RWPE1 (cell line): ENCODE data around the gene XAGE3.

Experiments
- CTCF ChIA-PET: fragments of 350-600 bp; sonication (Branson Sonifier 250); formaldehyde crosslinking; extraction: SDS; loops from one replicate; lab custom pipeline; 2021; lab: Yijun Ruan, JAX
- POLR2A ChIA-PET: fragments of 400-600 bp; formaldehyde crosslinking; extraction: SDS; loops from one replicate; lab custom pipeline; 2020; ENCODE audit warnings: antibody characterized with exemption; ENCODE audit not compliant: low non-redundant PET; lab: Yijun Ruan, JAX
- DNase-seq: peaks from one replicate; pipeline ENCODE4 v3.0.0; 2012; ENCODE audit warnings: low spot score
- H3K27ac ChIP-seq: fragments of 450-650 bp; 2 replicates; pipeline ENCODE4 v1.5.1; 2017
- TF ChIP-seq, protein P1 (sequence below): fragments of 450-650 bp; conservative IDR thresholded peaks from 2 replicates; pipeline ENCODE4 v1.5.1; 2017; ENCODE audit warnings: low read depth, mild to moderate bottlenecking

The XAGE3 gene

DNA sequence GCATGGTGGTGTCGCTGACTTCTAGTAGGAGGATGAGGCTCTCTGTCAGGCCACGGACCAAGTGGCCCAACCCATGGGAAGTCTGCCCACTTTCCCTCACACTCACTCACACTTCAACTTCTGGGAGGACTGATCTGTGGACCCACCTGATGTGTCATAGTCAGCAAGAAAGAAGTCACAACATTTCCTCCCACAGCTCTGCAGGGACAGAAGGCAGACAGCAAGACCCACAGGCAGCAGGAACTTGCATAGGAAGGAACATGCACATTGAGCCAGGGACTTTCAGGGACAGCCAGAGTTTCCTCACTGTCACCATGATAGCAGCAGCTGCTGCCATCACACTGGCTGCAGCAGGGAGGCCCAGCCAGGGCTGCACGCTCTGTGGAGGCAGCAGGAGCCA lies 37.3 kb downstream of the XAGE3 start:
- no peak overlapping the region for H3K27ac ChIP-seq
- no peak for DNase-seq
- ChIA-PET POLR2A (no interaction called here), CTCF (no interaction called here)
- TF ChIP-seq, protein P1, sequence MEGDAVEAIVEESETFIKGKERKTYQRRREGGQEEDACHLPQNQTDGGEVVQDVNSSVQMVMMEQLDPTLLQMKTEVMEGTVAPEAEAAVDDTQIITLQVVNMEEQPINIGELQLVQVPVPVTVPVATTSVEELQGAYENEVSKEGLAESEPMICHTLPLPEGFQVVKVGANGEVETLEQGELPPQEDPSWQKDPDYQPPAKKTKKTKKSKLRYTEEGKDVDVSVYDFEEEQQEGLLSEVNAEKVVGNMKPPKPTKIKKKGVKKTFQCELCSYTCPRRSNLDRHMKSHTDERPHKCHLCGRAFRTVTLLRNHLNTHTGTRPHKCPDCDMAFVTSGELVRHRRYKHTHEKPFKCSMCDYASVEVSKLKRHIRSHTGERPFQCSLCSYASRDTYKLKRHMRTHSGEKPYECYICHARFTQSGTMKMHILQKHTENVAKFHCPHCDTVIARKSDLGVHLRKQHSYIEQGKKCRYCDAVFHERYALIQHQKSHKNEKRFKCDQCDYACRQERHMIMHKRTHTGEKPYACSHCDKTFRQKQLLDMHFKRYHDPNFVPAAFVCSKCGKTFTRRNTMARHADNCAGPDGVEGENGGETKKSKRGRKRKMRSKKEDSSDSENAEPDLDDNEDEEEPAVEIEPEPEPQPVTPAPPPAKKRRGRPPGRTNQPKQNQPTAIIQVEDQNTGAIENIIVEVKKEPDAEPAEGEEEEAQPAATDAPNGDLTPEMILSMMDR, result no peak

DNA sequence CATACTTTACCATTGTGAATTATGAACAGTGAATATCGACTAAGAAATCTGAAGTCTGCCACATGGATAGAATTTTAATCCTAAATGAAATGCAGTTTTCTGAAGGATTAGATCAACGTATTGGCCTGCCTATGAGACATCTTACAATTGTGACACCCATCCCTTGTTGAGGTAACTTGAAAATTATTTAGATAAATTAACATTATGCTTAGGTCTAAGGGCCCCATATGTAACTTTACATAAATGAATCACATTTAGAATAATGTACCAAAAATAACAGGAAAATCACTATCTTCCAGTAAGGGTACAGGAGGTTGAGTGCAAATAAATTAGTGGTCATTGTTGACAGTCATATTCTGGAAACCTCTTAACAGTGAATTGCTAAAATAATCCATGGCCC lies 43.3 kb downstream of the XAGE3 start:
- DNase-seq, result no peak
- ChIA-PET POLR2A (no interaction called here), CTCF (no interaction called here)
- TF ChIP-seq, protein P1, result no peak
- no peak overlapping the region for H3K27ac ChIP-seq

DNA sequence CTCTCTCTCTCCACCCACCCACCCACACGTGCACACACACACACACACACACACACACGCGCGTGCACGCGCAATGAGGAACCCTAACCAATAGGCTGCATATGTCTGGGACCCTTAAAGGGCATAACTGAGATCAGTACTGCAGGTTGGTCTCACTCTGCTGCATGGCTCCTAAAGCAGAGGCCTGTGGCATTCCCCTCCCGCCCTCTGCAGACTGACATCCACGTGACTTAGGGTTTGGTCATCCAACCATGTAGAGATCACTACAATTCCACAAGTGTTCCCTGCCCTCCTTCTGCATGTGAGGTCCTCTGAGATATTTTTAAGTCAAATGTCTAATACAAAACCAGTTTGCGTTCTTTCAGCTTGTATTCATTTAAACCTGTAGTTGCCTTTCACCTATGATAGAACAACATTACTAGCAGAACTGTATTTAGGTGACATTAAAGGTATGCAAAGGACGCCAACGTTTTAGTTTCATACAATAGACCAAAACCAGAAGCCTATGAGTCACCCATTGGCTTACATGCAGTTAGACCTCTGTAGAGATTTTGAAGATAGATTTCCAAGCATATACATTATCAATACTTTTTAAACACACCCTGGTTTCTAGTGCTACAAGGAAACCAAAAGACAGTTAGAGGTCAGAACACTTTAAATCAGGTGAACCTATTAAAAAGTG lies 46.7 kb downstream of the XAGE3 start:
- H3K27ac ChIP-seq, result no peak overlapping the region
- TF ChIP-seq, protein P1, result no peak
- no peak for DNase-seq
- CTCF ChIA-PET, result no interaction called here
- POLR2A ChIA-PET, result no interaction called here

DNA sequence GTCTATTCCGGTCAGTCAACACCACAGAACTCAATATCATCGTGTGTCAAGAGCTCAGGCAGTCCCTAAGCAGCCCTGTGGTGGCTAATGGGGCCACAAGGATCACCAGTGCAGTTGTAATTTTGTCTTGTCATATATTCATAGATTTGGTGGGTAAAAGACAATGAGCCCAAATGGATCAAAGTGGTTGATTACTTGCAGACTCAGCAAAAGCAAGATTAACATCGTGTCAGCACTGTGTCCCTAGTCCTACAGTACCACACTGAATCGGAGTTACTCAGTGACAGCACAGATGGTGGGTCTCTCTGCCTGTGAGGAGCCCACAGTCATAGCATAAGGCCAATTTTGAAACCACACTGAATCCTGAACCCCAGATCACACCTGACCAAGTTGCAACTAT lies 48.1 kb downstream of the XAGE3 start:
- TF ChIP-seq, protein P1, result no peak
- ChIA-PET CTCF (no interaction called here), POLR2A (no interaction called here)
- no peak overlapping the region for H3K27ac ChIP-seq
- no peak for DNase-seq
